Naive thymus-derived CD8-positive, alpha-beta T cell (primary cell): ENCODE results near the gene SDHD. TPM values are rescaled to one million over a fixed set of nuclear protein-coding genes. Genes with fewer than 3 reads are reported as not detected.
"Not testable (repeated sequence)": the region's sequence is repeated elsewhere in the genome, so short reads cannot be mapped to it uniquely, and the experiment has no call there.

Experiments
- ATAC-seq, 2 donors: fragments of 150-1000 bp; cut with Tn5 transposase in 1 of 2; sonication (Bioruptor Pico), chemical (Tn5 transposase) in 1 of 2; 1 replicate in 1 of 2; 2 replicates in 1 of 2; pipeline ENCODE4 v1.10.0; 2021; ENCODE audit warnings: mild to moderate bottlenecking in 2 of 2, moderate library complexity in 2 of 2
- POLR2A ChIA-PET: fragments of 350-600 bp; sonication (Branson Sonifier 250); formaldehyde crosslinking; loops from one replicate; lab custom pipeline; 2021; ENCODE audit warnings: antibody characterized with exemption; lab: Charles Lee
- DNase-seq, 10 donors: peaks; one replicate each; pipeline versions ENCODE4 v3.0.0 to v3.0.0-alpha.2; 2020 to 2022
- H3K27ac Mint-ChIP-seq, 10 donors: one replicate each; pipeline ENCODE4 v1.8.0; 2020 to 2022; ENCODE audit warnings: mild to moderate bottlenecking in 10 of 10, mixed read lengths in 10 of 10, moderate library complexity in 4 of 10, inconsistent platforms in 1 of 10
- H3K27me3 Mint-ChIP-seq, 5 donors: one replicate each; pipeline ENCODE4 v1.8.0; 2021 to 2022; ENCODE audit warnings: mixed read lengths in 5 of 5
- H3K36me3 Mint-ChIP-seq, 3 donors: one replicate each; pipeline ENCODE4 v1.8.0; 2020 to 2022; ENCODE audit warnings: mixed read lengths in 3 of 3, mild to moderate bottlenecking in 2 of 3, inconsistent platforms in 1 of 3
- H3K4me1 Mint-ChIP-seq, 4 donors: one replicate each; pipeline ENCODE4 v1.8.0; 2021 to 2022; ENCODE audit warnings: mixed read lengths in 4 of 4
- H3K4me3 Mint-ChIP-seq, 10 donors: one replicate each; pipeline ENCODE4 v1.8.0; 2020 to 2022; ENCODE audit warnings: mild to moderate bottlenecking in 10 of 10, mixed read lengths in 10 of 10, moderate library complexity in 6 of 10, inconsistent platforms in 1 of 10
- H3K9me3 Mint-ChIP-seq, 9 donors: one replicate each; pipeline ENCODE4 v1.8.0; 2020 to 2022; ENCODE audit warnings: mixed read lengths in 9 of 9, mild to moderate bottlenecking in 3 of 9, inconsistent platforms in 1 of 9, moderate library complexity in 1 of 9
- polyA plus RNA-seq, 3 donors: library from polyadenylated mRNA; unstranded; fragments of 300-500 nt; fragmentation: Illumina TruSeq; gene quantifications; one replicate each; pipeline ENCODE4 v1.2.3, GENCODE V29; 2021
- total RNA-seq, 8 experiments: library from RNA in 2 of 8; stranded (reverse) in 2 of 8; gene quantifications; one replicate each; pipeline ENCODE4 v1.2.3 and lab custom pipeline; 2021 to 2026

Gene SDHD
- total and polyA plus RNA-seq, 5 experiments from 2014 or later = 71.5 to 191 (median 167) TPM

DNA sequence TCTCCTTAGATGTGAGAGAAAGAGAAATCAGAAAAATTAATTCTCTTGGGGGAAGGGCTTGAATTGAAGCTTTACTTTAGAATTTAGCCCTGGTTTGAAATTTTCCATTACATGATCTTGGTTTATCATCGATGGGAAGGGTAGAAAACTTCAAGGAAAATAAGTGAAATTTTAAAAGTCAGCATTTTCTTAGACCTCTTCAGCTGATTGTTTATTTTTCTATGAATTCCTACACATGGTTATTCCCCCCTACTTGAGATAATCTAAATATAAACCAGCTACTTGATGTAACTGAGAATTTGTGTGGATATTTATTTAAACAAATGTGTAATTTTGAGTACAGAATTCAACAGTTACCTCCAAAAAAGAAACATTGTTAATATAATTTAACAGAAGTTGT lies 23.8 kb upstream of the SDHD start:
- no peak for DNase-seq
- Mint-ChIP-seq H3K27ac (no peak overlapping the region), H3K27me3 (no peaks in the 10 kb centered on the region), H3K4me1 (peaks cover 0 to 2% (median 0%) of the 10 kb centered on the region in 4 donors), H3K4me3 (no peak overlapping the region), H3K9me3 (no peaks in the 10 kb centered on the region), H3K36me3 (peaks cover 0 to 55% (median 10%) of the 10 kb centered on the region in 3 donors)
- ATAC-seq = no peak
- POLR2A ChIA-PET = no interaction called here

DNA sequence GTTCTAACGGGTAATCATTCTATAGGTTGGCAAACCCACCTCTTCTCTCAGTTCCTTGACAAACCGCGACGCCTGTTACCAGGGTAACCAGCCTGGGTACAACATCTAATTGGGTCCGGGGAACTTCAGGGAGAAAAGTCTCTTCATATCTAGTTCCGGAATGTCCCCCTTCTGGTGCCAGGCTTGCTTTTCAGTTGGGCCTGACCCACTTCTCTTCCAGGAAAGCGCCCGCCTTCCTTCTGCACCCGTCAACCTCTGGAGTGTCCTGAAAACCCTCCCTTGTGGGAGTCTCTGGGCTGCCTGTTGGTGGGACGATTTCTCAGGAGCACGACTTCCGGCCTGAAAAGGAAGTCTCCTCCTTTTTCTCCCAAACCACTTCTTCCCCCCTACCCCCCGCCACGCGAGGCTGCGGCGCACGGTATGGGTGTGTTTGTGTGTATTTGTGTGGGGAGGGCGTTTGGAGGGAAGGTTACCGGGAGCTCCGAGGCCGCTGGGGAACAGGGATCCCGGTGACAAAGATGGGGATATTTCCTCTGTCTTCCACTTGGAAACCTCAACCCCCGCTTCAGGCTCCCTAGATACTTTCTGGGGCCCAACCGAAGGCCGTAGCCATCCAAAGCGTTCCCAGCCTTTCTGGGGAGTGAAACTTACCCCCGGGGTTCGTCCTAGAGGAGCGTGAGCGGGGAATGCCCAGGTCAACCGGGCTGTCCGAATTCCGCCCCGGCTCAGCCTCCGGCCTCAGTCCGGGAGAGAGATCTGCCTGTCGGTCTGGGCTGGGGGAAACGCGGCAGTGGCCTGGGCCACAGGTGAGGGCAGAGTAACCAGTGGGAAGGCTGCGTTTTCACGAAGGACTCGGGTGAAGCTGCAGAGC lies 12.5 kb upstream of the SDHD start, which contains the start of the genes NKAPD1 and PIH1D2:
TSS of gene NKAPD1 (plus strand) at position 359 of the 871 bp plus-strand sequence. CDS start 1,276 bp downstream, outside the sequence.
TSS of gene PIH1D2 (minus strand) at position 77 of the 871 bp plus-strand sequence. CDS start 843 bp downstream, outside the sequence.
- Mint-ChIP-seq H3K27me3 (peaks cover 0 to 8% (median 2%) of the 10 kb centered on the region in 5 donors), H3K9me3 (no peaks in the 10 kb centered on the region), H3K4me1 (peaks cover 19 to 40% (median 32%) of the 10 kb centered on the region in 4 donors), H3K27ac (peak within 1 kb of the TSS; percentile 93 to 98 (median 96)), H3K36me3 (peaks cover 5 to 30% (median 7%) of the 10 kb centered on the region in 3 donors), H3K4me3 (peak within 1 kb of the TSS; percentile 84 to 97 (median 95))
- ATAC-seq (peak; percentile 89 to 90), DNase-seq (peak; percentile 55 to 94 (median 84))
- POLR2A ChIA-PET = interaction anchor here (0.6 to 2.1 kb wide), 2 partner anchors 12 to 53 kb away, joined by 4 to 11 read pairs; partner anchors contain the start of genes SDHD and TIMM8B

DNA sequence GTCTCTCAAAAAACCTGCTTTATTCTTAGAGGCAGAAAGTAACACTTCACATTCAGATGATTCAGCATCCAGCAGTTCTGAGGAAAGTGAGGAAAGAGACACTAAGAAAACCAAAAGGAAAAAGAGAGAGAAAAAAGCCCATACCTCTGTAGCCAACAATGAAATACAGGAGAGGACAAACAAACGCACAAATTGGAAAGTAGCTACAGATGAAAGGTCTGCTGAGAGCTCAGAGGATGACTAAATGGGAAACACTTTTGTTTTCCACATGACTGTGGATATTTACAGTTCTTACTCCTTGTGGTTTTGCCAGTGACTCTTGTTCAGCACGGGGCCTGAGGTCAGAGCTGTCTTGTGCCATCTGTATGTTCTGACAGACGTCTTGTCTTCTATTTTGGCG lies 3.9 kb upstream of the SDHD start:
- no peak overlapping the region for H3K4me3 Mint-ChIP-seq
- ATAC-seq (no peak), DNase-seq (no peak)
- peak overlapping the region in 5 of 10 donors; percentile 15 to 44 (median 34) for H3K27ac Mint-ChIP-seq
- H3K36me3 Mint-ChIP-seq = peaks cover 11 to 82% (median 13%) of the 10 kb centered on the region in 3 donors
- peaks cover 0 to 3% (median 0%) of the 10 kb centered on the region in 5 donors for H3K27me3 Mint-ChIP-seq
- peaks cover 26 to 31% (median 28%) of the 10 kb centered on the region in 4 donors for H3K4me1 Mint-ChIP-seq
- H3K9me3 Mint-ChIP-seq = no peaks in the 10 kb centered on the region
- POLR2A ChIA-PET = no interaction called here

DNA sequence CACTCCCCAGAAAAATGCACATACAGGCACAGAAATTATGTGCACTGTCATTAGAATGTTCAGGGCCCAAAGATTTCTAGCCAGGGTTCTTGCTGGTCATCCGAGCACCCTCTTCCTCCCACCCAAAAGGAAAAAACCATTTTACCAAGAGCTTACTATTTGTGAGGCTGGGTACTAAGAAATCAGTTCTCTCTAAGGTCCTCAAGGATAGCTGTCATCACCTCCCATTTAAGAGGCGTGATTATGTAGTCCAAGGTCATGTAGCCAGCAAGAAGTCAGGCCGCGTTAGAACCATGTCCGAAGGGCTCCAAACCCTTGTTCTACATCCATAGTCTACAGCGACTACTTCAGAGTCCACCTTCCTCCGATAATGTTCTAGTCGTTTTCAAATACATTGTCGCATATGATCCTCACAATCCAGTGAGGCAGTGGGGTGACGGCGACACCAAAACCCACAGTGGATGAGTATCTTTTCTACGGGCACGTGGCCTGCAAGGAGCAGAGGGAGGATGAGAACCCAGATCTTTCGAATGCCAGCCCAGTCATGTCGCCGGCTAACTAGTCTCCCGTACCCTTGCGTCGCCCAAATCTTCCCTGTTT lies 751 bp upstream of the SDHD start:
- Mint-ChIP-seq H3K4me3 (peak overlapping the region; percentile 93 to 100 (median 99)), H3K4me1 (peaks cover 44 to 54% (median 51%) of the 10 kb centered on the region in 4 donors), H3K9me3 (no peaks in the 10 kb centered on the region), H3K36me3 (peaks cover 17 to 84% (median 20%) of the 10 kb centered on the region in 3 donors), H3K27me3 (peaks cover 0 to 3% (median 0%) of the 10 kb centered on the region in 5 donors), H3K27ac (peak overlapping the region; percentile 97 to 99 (median 99))
- ATAC-seq (no peak), DNase-seq (peak in 2 of 10 donors; percentile 2 to 13)
- POLR2A ChIA-PET = interaction anchor here (0.9 to 1.9 kb wide), 6 partner anchors 12 to 1656 kb away, joined by 3 to 11 read pairs (median 6); partner anchors contain the start of genes ALG9, FDX1, NKAPD1 and PIH1D2

DNA sequence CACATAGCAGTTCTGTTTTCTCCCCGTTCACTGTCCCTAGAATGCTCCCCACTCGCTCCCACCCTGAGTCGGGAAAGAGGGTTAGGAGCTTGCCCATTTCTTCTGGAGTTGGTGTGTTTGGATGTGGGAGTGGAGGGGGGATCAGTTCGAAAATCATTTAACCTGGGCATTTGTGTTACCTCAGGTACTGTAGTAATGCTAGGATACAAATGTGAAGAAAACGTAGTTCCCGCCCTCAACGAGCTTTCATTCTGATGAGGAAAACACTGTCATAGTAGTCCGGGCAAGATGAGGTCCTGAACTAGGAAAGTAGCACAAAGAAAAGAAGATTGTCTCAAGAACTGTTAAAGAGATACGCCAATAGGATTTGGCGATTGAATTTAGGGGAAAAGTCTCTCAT lies 539 bp downstream of the SDHD start:
- no peak for DNase-seq
- Mint-ChIP-seq H3K4me1 (peaks cover 47 to 58% (median 52%) of the 10 kb centered on the region in 4 donors), H3K27me3 (peaks cover 0 to 3% (median 0%) of the 10 kb centered on the region in 5 donors), H3K4me3 (peak overlapping the region; percentile 93 to 100 (median 99)), H3K36me3 (peaks cover 21 to 88% (median 24%) of the 10 kb centered on the region in 3 donors), H3K9me3 (no peaks in the 10 kb centered on the region), H3K27ac (peak overlapping the region; percentile 97 to 99 (median 99))
- POLR2A ChIA-PET = interaction anchor here (0.9 to 1.9 kb wide), 9 partner anchors 11 to 1658 kb away, joined by 3 to 11 read pairs (median 4); partner anchors contain the start of genes ALG9, FDX1, NKAPD1 and PIH1D2
- no peak for ATAC-seq

DNA sequence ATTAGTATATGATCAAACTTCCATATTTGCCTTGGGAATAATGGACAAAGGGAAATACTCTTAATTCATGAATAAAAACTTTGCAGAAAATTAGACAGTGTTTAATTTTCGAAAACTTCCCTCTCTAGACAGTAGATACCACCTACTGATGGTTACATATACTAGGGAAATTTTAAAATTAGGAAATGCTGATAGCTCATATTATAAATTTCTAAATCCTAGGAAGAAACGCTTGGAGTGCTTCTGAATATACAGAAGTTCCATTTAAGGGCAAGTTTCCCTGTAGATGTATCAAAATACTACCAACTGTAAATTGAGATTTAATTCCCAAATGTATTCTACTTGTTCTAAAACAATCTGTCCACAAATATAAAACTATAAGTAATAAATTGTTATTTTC lies 8.6 kb downstream of the SDHD start:
- H3K4me3 Mint-ChIP-seq, H3K9me3 Mint-ChIP-seq, H3K27me3 Mint-ChIP-seq, POLR2A ChIA-PET, DNase-seq, ATAC-seq, H3K27ac Mint-ChIP-seq: not testable (repeated sequence)
- Mint-ChIP-seq H3K36me3 (peaks cover 21 to 73% (median 21%) of the 10 kb centered on the region in 3 donors), H3K4me1 (peaks cover 0 to 12% (median 6%) of the 10 kb centered on the region in 4 donors)

DNA sequence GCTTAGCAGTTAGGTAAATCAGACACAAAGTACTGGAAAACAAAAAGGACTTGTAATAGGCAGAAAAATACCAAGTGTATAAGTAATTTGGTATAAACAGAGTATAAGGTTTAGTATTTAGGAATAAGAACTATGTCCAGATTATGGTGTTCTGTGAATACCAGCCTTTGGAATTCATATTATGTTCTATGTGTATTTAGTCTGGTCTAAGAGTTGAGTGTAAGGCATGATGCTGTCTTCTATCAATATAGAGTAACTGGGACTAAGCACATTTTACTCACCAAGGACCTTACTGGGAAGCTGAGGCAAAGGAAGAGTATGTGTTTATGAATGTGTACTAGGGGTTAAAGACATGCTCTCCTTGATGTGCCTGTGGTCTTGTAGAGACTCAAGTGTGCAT lies 9.5 kb downstream of the SDHD start:
- ATAC-seq (no peak), DNase-seq (no peak)
- no peak overlapping the region for H3K4me3 Mint-ChIP-seq
- H3K27ac Mint-ChIP-seq = no peak overlapping the region
- no peaks in the 10 kb centered on the region for H3K9me3 Mint-ChIP-seq
- POLR2A ChIA-PET = interaction anchor here (0.7 kb wide), 1 partner anchor 1121 kb away, joined by 4 read pairs; no protein-coding TSS in a partner anchor
- H3K4me1 Mint-ChIP-seq = peaks cover 0 to 12% (median 3%) of the 10 kb centered on the region in 4 donors
- peaks cover 17 to 68% (median 20%) of the 10 kb centered on the region in 3 donors for H3K36me3 Mint-ChIP-seq
- H3K27me3 Mint-ChIP-seq = no peaks in the 10 kb centered on the region

DNA sequence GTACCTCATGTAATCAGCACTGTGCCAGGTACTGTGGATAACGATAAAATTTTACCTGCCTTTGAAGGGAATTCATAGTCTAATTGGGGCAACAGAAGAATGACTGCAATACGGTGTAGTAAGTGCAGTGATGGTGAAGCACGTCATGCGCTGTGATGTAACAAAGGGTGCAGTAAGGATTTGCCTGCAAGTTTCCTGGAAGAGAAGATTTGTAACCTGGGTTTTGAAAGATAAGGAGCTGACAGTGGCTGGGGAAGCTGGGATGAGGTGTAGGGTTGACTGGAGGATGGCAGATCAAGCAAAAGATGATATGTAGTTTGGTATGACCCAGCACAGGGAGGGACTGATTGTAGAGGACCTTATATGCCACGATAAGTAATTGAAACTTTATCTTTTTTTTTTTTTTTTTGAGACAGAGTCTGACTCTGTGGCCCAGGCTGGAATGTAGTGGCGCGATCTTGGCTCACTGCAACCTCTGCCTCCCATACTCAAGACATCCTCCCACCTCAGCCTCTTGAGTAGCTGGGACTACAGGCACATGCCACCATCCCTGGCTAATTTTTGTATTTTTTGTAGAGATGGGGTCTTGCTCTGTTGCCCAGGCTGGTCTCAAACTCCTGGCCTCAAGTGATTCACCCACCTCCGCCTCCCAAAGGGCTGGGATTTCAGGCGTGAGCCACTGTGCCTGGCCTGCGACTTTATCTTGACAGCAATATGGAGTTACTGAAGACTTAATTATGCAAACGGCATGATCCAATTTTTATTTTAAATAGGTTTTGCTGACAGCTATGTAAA lies 11.3 kb downstream of the SDHD start:
- ATAC-seq (no peak), DNase-seq (no peak)
- POLR2A ChIA-PET = no interaction called here
- H3K9me3 Mint-ChIP-seq = no peaks in the 10 kb centered on the region
- H3K27ac Mint-ChIP-seq = peak overlapping the region in 2 of 10 donors; percentile 13 to 33
- H3K4me1 Mint-ChIP-seq = peaks cover 0 to 7% (median 0%) of the 10 kb centered on the region in 4 donors
- H3K4me3 Mint-ChIP-seq = no peak overlapping the region
- H3K27me3 Mint-ChIP-seq = no peaks in the 10 kb centered on the region
- H3K36me3 Mint-ChIP-seq = peaks cover 8 to 54% (median 16%) of the 10 kb centered on the region in 3 donors

DNA sequence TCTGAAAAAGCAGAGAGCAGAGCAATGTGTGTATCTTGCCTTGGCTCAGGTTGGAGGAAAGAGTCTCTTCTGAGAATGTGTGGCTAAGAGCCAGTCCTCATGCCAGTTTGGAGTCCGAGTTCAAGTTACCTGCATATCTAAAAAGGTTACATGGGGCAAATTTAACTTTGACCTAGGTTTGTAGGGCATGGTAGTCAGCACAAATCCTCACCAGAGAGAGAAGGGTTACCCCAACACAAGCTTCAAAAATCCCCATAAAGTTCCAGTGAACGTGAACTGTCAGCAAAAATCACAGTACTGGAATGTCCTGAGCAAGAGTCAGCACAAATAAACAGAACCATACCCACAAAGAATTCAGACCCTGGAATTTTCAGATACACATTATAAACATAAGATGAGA lies 13.8 kb downstream of the SDHD start:
- H3K27ac Mint-ChIP-seq = peak overlapping the region in 1 of 10 donors; percentile 22
- H3K27me3 Mint-ChIP-seq = no peaks in the 10 kb centered on the region
- peaks cover 0 to 7% (median 0%) of the 10 kb centered on the region in 4 donors for H3K4me1 Mint-ChIP-seq
- no peaks in the 10 kb centered on the region for H3K9me3 Mint-ChIP-seq
- POLR2A ChIA-PET = no interaction called here
- H3K36me3 Mint-ChIP-seq = peaks cover 8 to 35% (median 10%) of the 10 kb centered on the region in 3 donors
- ATAC-seq (no peak), DNase-seq (no peak)
- no peak overlapping the region for H3K4me3 Mint-ChIP-seq

DNA sequence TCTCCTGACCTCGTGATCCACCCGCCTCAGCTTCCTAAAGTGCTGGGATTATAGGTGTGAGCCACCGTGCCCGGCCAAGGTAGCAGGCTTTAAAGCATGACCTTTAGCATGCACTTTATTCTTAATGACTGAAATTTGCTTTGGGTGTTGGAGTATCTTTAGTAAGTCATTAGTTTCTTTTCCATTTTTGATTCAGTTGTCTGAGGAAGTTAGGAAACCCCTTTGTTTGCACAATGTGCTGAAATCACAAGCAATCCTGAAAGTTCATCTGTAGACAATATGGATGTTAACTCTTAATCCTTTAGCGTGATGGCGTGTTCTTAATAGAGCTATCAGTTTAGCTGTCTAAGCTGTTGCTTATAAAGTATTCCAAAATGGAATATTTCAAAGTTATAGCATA lies 16.8 kb downstream of the SDHD start:
- Mint-ChIP-seq H3K27me3 (no peaks in the 10 kb centered on the region), H3K4me3 (no peak overlapping the region), H3K36me3 (peaks cover 4 to 15% (median 10%) of the 10 kb centered on the region in 3 donors), H3K27ac (no peak overlapping the region), H3K9me3 (no peaks in the 10 kb centered on the region), H3K4me1 (peaks cover 0 to 1% (median 0%) of the 10 kb centered on the region in 4 donors)
- POLR2A ChIA-PET = no interaction called here
- DNase-seq (no peak), ATAC-seq (no peak)

DNA sequence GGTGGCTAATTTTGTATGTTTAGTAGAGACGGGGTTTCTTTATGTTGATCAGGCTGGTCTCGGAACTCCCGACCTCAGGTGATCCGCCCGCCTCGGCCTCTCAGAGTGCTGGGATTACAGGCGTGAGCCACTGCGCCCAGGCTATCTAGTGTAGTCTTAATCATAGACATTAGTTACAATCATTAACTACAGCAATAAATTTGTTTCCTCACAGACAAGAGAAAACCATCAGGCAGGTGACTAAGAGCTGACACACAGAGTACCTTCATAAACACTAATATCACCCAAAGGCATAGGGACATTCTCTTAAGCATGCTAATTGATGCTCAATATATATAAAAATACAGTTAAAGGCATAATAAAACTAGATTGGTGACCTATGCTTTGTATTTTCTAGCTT lies 19.4 kb downstream of the SDHD start:
- Mint-ChIP-seq H3K9me3 (no peaks in the 10 kb centered on the region), H3K27me3 (no peaks in the 10 kb centered on the region), H3K36me3 (peaks cover 4 to 12% (median 7%) of the 10 kb centered on the region in 3 donors), H3K4me3 (no peak overlapping the region), H3K4me1 (no peaks in the 10 kb centered on the region), H3K27ac (no peak overlapping the region)
- DNase-seq (no peak), ATAC-seq (no peak)
- POLR2A ChIA-PET = no interaction called here
